ENCODE results near the gene MAN1A1. TPM values are rescaled to one million over a fixed set of nuclear protein-coding genes. Genes with fewer than 3 reads are reported as not detected.

Gene MAN1A1
- total RNA-seq, 2 donors from 2014 or later, result 17.9 to 27.9 TPM

- 92% methylated on average over 1 of the region's 1 CpG for WGBS
- no peaks in the 10 kb centered on the region for H3K9me3 ChIP-seq
- DNase-seq (ENCODE audit: low spot score), result no peak
- H3K4me3 ChIP-seq, result no peak overlapping the region
- no peaks in the 10 kb centered on the region for H3K27me3 ChIP-seq (replicated peaks; ENCODE audit: insufficient read depth)
- TF ChIP-seq POLR2A (IDR thresholded peaks at IDR 0.05) (no peak), POLR2AphosphoS5 (IDR thresholded peaks at IDR 0.05) (no peak), CTCF (IDR thresholded peaks at IDR 0.05) (no peak)
- H3K36me3 ChIP-seq, result no peaks in the 10 kb centered on the region
- intact Hi-C loops (cut with DNase I), result loop anchor here (5.0 kb wide), 1 partner anchor 190 kb away; no protein-coding TSS in a partner anchor
- H3K4me1 ChIP-seq (replicated peaks), result no peaks in the 10 kb centered on the region
- H3K27ac ChIP-seq, result no peak overlapping the region
Observed at GRCh38 chr6:119352001-119352400, 2.4 kb upstream of the MAN1A1 start.

- DNase-seq (ENCODE audit: low spot score), result no peak
- peak overlapping the region; percentile 84 to 91 for H3K27ac ChIP-seq
- TF ChIP-seq POLR2A (IDR thresholded peaks at IDR 0.05) (no peak), CTCF (IDR thresholded peaks at IDR 0.05) (peak in 3 of 4 experiments; percentile 21 to 55 (median 49)), POLR2AphosphoS5 (IDR thresholded peaks at IDR 0.05) (no peak)
- H3K9me3 ChIP-seq, result no peaks in the 10 kb centered on the region
- H3K4me3 ChIP-seq, result peak overlapping the region; percentile 79 to 95
- 14% methylated on average over 3 of the region's 3 CpGs for whole genome bisulfite sequencing
- no peaks in the 10 kb centered on the region for H3K36me3 ChIP-seq
- no peaks in the 10 kb centered on the region for H3K27me3 ChIP-seq (replicated peaks; ENCODE audit: insufficient read depth)
- intact Hi-C loops (cut with DNase I), result loop anchor here (5.0 kb wide), 1 partner anchor 191 kb away; no protein-coding TSS in a partner anchor
- no peaks in the 10 kb centered on the region for H3K4me1 ChIP-seq (replicated peaks)
Observed at GRCh38 chr6:119350952-119351372, 1.4 kb upstream of the MAN1A1 start.

- Histone ChIP-seq H3K27me3 (replicated peaks; ENCODE audit: insufficient read depth) (no peaks in the 10 kb centered on the region), H3K36me3 (no peaks in the 10 kb centered on the region), H3K4me1 (replicated peaks) (no peaks in the 10 kb centered on the region), H3K9me3 (no peaks in the 10 kb centered on the region), H3K27ac (peak overlapping the region; percentile 84 to 91), H3K4me3 (peak overlapping the region; percentile 79 to 95)
- TF ChIP-seq POLR2AphosphoS5 (IDR thresholded peaks at IDR 0.05) (peak; percentile 45), POLR2A (IDR thresholded peaks at IDR 0.05) (no peak)
- DNase-seq (ENCODE audit: low spot score), result no peak
- WGBS, result under 1% methylated on average over 24 of the region's 24 CpGs
- intact Hi-C loops (cut with DNase I), result loop anchor here (5.0 kb wide), 1 partner anchor 192 kb away; no protein-coding TSS in a partner anchor
Observed at GRCh38 chr6:119350202-119350951, 816 bp upstream of the MAN1A1 start.

DNA sequence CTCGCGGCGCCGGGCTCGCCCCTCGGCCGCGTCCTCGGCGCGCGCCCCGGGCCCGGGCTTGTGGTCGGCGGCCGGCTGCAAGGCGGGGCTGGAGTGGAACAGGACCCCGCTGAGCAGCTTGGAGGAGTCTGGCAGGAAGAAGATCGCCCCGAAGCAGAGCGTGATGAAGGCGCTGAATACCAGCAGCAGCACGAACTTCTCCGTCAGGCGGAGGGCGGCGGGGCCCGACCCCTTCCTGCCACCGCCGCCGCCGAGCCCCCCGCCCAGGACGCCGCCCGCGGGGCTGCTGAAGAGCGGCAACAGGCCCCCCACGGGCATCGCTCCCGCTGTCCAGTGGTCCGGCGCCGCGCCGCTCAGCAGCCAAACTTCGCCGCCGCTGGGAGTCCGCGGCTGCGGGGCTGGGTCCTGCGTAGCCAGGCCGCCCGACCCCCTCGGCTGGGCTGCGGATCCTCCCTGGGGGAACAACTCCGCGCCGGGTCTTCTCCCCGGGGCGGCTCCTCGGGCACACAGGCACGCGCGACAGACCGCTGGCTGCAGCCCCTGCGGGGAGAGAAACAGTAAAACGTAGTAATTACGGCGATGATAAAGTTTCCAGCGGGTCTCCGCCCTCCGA is 707 bp downstream of the MAN1A1 start:
- intact Hi-C loops (cut with DNase I), result loop anchor here (5.0 to 10.0 kb wide), 2 partner anchors 192 to 626 kb away; no protein-coding TSS in a partner anchor
- TF ChIP-seq POLR2A (IDR thresholded peaks at IDR 0.05) (no peak), POLR2AphosphoS5 (IDR thresholded peaks at IDR 0.05) (no peak), CTCF (IDR thresholded peaks at IDR 0.05) (no peak)
- peak overlapping the region; percentile 84 to 91 for H3K27ac ChIP-seq
- no peaks in the 10 kb centered on the region for H3K27me3 ChIP-seq (replicated peaks; ENCODE audit: insufficient read depth)
- no peaks in the 10 kb centered on the region for H3K36me3 ChIP-seq
- H3K4me3 ChIP-seq, result peak overlapping the region; percentile 79 to 95
- WGBS, result under 1% methylated on average over 52 of the region's 75 CpGs
- DNase-seq (ENCODE audit: low spot score), result no peak
- no peaks in the 10 kb centered on the region for H3K4me1 ChIP-seq (replicated peaks)
- no peaks in the 10 kb centered on the region for H3K9me3 ChIP-seq

- TF ChIP-seq CTCF (IDR thresholded peaks at IDR 0.05) (no peak), POLR2AphosphoS5 (IDR thresholded peaks at IDR 0.05) (no peak), POLR2A (IDR thresholded peaks at IDR 0.05) (no peak)
- whole genome bisulfite sequencing, result 2% methylated on average over 35 of the region's 35 CpGs
- Histone ChIP-seq H3K36me3 (no peaks in the 10 kb centered on the region), H3K4me3 (peak overlapping the region; percentile 79 to 95), H3K4me1 (replicated peaks) (no peaks in the 10 kb centered on the region), H3K27ac (peak overlapping the region; percentile 84 to 91), H3K27me3 (replicated peaks; ENCODE audit: insufficient read depth) (no peaks in the 10 kb centered on the region), H3K9me3 (no peaks in the 10 kb centered on the region)
- intact Hi-C loops (cut with DNase I), result loop anchor here (5.0 to 10.0 kb wide), 2 partner anchors 191 to 627 kb away; no protein-coding TSS in a partner anchor
- no peak for DNase-seq (ENCODE audit: low spot score)
Observed at GRCh38 chr6:119348096-119348747, 1.3 kb downstream of the MAN1A1 start.

All from prostate gland (tissue), 2 donors.